Putamen (tissue), 1 donor: ENCODE data around the gene CRB2.
"Not testable (repeated sequence)": the region's sequence is repeated elsewhere in the genome, so short reads cannot be mapped to it uniquely, and the experiment has no call there.

Source experiments
- DNase-seq: peaks from one replicate; pipeline ENCODE4 v3.0.0-alpha.2; 2016; ENCODE audit warnings: low spot score

CRB2 gene

DNA sequence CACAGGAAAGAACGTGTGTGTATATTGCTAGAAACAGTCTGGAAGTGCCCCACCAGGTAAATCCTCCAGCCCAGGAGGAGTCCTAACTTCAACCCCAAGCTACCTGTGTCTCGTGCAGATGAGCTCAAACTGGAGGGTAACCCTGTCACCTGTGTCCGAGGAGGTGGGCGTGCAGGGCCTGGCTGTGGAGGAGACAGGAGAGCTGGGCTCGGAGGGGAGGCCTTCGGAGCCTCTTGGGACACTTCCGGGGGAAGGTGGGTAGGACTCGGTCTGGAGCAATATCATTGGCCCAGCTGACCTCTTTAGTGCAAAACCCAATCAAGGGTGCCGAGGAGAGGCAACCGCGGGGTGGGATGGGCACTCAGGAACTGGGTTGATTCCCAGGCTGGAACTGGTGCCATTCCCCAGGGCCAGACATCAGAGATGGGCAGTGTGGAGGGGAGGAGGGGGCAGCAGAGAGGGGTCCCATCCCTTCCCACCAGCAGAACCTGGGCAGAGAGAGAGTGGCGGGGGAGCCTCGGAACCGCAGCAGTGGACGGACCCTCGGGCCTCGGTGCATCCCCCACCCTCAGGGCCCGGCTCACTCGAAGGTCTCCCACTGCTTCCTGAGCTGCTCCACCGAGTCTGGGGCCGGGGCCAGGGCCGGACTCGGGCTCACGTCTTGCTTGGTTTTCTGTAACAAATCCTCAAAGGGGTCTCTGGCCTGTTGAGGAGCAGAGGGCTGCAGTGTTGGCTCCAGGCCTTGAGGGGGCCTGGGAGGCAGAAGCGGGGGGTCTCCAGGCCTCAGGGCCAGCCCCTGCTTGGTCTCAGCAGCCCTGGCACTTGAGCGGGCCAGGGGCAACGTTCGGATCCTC lies 25.1 kb downstream of the CRB2 start:
- no peak for DNase-seq

DNA sequence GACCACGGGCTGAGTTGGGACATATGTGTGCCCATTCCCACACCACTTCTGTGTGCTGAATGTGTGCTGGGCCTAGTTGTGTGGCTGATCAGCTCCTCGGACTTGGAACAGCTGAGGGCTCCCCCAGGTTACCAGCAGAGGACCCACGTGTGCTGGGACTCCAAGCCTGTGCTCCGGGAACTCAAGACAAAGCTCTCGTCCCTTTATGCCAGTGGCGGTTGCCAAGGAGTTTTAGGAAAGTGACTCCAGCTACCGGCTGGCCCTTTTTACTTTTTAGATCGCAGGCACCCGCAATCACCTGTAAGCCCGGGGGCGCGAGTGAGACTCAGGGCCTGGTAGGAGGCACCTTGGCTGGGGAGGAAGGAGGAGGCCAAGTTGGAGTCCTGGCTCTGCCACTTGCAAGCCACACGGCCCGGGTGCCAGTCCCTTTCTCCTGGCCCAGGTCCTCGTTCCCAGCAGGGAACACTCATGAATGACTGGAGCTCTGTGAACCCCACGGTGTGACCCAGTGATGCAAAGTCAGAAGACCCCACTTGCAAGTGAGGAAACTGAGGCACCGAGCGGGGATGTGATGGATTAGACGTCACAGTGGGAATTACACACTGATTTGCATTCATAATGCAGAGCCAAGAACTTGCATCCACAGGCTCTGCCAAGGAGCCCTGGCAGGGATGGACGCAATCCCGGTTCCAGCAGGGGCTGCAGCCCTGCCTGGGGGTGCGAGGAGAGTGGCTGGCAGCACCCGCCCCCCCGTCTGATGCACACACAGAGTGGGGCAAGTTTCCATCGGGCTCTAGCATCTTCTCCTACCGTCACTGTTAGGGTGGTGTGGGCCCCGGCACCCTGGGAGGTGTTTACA lies 26.9 kb downstream of the CRB2 start:
- DNase-seq: no peak

DNA sequence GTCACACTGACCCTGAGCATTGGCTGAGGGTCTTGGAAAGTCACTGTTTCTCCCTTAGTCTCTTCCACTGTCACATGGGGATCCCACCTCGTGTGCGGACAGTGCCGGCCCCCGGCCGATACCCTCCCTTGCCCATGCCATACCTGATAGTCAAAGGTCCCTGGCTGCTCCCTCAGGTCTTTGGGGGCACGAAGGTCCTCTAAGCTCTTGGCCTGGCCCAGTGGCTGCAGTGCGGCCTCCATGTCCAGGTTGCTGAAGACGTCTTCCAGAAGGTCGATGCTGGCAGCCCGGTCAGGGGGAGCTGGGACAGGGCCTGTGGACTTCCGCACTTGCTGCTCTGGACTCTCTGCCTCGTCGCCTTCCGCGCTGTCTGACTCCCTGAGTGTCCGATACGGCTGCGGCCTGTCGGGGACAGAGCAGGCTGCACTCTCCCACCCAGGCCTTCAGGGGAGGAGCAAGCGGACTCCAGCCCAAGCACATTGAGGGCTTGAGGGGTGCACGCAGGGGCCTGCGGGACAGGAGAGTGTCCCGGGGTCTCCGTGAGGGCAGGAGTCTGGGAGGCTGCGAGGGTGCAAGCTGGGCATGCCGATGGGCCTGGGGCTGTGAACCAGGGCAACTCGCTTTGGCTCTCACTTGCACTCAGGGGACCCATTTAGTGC lies 27.6 kb downstream of the CRB2 start:
- DNase-seq: no peak

DNA sequence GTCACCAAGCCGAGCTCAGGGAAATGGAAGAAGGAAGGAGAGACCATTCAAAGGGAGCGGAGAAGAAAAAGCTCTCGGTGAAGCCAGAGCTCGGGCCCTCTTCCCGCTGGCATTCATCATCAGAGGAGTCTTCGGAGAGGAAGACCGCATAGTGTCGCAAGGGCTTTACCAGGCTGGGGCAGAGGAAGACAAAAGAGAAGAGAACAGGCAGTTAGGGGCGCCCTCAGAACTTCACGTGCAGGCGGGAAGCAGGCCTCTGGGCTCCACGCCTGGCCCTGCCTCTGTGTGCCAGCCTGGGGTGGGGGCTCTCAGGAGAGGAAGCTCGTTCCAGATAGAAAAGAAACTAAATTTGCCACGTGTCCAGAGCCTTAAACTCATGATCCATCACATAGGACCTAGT lies 31.7 kb downstream of the CRB2 start:
- no peak for DNase-seq

- DNase-seq: no peak
These were observed 33.1 kb downstream of the CRB2 start for GRCh38 chr9:123389070-123389469.

DNA sequence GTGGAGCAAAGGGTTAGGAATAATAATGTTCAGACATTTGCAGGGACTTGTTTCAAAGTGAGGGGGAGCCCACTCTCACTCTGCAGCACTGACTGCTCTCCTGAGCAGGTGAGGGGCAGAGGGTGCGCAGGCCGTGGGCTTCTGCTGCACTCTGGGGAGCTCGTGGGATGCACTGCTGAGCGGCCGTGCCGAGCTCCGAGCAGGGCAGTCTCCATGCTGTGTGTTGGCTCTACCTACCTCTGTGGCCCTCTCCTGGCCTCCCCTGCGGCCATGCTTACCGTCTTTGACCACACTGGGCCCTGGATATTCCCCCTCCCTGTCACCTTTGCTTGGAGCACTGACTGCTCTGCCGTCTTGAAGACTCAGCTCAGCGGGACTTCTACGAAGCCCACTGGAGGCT lies 33.7 kb downstream of the CRB2 start:
- no peak for DNase-seq

DNA sequence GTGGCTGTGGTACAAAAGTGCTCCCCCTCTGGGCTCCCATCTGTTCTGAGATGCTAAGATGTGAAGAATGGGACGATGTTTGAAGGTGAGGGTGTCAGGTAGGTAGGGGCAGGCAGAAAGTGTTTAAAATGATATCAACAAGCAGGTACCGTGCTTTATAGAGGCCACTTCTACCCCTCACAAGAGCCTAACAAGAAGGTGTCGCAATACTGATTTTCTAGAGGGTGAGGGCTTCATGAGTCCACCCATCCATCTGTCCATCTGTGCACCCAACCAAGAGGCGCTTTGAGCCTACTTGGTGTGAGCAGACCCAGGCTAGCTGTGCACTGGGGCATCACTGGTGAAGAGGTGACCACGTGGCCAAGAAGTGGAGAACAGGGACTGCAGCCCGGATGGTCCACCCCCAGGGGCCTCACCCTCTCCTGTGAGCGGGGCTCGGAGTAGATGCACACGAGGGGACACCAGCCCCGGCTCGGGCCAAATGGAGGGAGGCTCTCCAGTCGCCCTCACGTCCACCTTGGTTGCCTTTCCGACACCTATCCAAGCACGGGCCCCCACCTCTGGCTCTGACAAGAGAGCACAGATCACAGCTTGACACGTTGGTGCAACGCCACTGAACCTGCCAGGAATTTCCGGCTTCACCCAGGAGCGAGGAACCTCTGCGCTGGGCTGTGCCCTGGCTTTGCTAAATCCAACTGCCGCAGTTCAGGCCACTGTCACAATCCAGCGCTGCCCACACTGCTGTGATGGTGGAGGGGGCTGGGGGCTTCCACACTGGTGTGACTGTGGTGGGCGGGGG lies 34.5 kb downstream of the CRB2 start:
- DNase-seq: no peak

DNA sequence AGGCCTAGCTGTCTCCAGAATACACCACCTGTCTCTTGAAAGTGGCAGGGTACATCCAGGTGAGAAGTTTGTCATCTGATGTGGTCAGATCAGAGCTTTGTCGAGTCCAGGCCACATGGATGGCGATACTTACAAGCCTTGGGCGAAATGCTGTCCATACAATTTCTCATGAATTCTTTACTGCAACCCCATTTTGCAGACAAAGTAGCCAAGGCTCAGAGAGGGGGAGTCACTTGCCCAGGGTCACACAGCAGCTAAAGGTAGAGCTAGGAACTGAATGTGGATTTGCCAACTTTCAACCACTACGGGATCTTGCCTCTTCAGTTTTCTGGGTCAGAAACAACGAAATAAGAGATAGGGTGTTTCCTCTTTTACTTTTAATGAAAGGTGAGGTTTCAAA lies 35.2 kb downstream of the CRB2 start:
- no peak for DNase-seq

DNA sequence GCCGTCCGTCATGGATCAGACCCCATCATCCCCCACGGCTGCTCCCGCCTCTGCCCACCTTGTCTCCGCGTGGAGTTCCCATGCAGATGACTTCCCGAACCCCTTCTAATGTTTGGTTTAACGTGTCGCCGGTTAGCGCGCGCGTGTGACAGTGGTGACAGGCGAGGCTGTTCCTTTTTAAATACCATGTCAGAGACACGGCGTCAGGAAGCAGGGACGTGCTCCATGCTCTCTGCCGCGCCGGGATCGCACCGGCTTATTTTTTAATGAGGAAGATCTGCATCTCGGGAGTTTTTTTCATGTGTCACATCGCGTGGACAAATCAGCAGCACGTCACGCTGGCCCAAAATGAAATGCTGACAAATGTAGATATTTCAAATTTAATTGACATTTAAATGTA lies 35.9 kb downstream of the CRB2 start:
- no peak for DNase-seq

DNA sequence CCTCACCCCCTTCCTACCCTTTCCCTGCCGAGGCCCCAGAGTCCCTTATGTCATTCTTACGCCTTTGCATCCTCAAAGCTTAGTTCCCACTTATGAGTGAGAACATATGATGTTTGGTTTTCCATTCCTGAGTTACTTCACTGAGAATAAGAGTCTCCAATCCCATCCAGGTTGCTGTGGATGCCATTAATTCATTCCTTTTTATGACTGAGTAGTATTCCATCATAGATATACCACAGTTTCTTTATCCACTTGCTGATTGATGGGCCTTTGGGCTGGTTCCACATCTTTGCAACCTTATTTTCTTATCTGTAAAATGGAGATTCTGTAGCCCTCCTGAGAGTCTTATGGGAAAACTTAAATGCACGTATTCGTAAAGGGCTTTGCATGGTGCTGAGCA lies 36.8 kb downstream of the CRB2 start:
- no peak for DNase-seq

GRCh38 chr9:123394291-123395235 lies 38.6 kb downstream of the CRB2 start:
- no peak for DNase-seq

DNA sequence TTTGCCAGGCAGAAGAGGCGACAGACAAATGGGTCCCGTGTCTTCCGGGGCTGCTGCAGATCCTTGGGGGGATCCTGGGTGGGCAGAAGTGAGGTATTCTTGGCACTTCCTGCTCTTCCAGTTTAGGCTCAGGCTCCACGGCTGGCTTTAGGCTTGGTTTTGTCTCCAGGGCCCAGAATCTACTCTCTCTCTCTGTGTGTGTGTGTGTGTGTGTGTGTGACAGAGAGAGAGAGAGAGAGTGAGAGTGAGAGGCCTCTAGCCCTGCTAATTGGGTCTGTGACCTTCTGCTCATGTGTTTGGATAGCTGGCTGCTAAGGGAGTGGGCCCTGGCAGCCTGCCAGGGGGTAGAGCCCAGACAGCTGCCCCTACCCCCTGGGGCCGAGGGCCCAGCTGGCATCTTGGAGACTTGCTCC lies 39.3 kb downstream of the CRB2 start:
- no peak for DNase-seq

- no peak for DNase-seq
These were observed 39.9 kb downstream of the CRB2 start for GRCh38 chr9:123395689-123396511.

- DNase-seq: no peak
These were observed 42.0 kb downstream of the CRB2 start for GRCh38 chr9:123397975-123398374.

GRCh38 chr9:123398938-123399337 lies 42.9 kb downstream of the CRB2 start:
- not testable (repeated sequence) for DNase-seq

DNA sequence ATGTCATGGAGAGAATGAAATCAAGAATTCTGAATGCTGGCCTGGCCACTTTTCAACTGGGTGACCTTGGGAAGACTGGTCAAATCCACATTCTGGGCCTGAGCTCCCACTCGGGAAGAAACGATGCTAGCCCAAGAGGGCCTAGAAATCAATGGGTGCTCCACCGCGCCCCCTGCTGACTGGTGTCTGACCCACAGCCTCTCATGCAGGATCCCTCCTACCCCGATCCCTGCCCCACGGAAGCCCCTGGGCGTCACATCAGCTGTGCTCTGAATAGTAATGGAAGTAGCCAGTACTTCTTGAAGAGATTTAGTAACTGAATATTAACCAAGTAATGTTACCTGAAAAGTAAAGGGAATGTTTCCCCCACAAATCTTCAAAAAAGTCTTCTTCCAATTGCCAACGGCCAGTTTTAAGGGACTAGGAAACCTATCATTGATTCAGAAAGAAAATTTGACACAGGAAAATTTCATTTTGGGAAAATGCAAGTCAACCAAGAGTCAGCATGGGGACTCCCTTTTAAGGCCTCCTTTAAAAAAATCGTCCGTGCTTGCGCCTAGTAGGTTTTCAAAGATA lies 43.9 kb downstream of the CRB2 start:
- DNase-seq: no peak

DNA sequence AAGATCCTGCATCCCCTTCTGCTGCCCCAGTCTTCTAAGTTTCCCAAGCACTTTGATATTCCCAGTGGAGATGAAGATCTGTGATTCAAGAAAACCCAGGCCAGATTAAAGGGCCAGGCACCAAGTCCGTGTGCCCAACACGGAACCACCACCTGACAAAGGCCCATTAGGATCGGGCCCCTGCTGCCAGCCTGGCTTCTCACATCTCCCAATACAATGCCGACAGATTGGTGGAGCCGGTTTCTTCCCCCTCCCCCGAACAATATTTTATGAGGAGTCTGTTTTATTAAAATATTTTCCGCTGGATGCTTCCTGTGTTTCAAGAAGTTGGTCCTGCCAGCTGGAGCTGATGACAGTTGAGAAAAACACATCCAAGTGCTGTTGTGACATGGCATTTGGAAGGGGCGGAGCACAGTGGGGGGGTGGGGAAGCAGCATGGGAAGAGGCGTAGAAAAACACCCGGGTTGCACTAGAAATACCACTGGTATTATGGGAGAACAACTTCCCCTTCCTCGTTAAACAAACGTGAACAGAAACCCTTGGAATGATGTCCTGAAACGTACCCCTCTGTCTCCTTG lies 45.0 kb downstream of the CRB2 start:
- no peak for DNase-seq

- DNase-seq: peak; percentile 29
These were observed 46.0 kb downstream of the CRB2 start for GRCh38 chr9:123401879-123402513.
